Endothelial cell of umbilical vein (primary cell): ENCODE measurements around the gene MYO6. TPM values are rescaled to one million over a fixed set of nuclear protein-coding genes. Genes with fewer than 3 reads are reported as not detected.

ENCODE experiments used
- BruUV-seq: library from RNA; stranded (reverse); fragments of 400-500 nt; replicated peaks from 2 replicates; lab custom pipeline; 2021; lab: Mats Ljungman, UMichigan
- CTCF ChIA-PET: fragments of 300-600, 350-600 bp; sonication (Branson Sonifier 250); formaldehyde crosslinking; loops from one replicate; lab custom pipeline; 2021; ENCODE audit warnings: antibody characterized with exemption, inconsistent platforms; lab: Charles Lee
- POLR2A ChIA-PET: fragments of 300-600, 350-600 bp; sonication (Branson Sonifier 250); formaldehyde crosslinking; loops from one replicate; lab custom pipeline; 2021; ENCODE audit warnings: antibody characterized with exemption, inconsistent platforms; lab: Charles Lee
- DNase-seq: peaks from one replicate; pipeline ENCODE4 v3.0.0-alpha.2; 2011; ENCODE audit warnings: low read depth, low spot score
- FAIRE-seq: peaks from 2 replicates; lab custom pipeline; 2011; peaks lifted over from hg19 to GRCh38; lab: Jason Lieb, UNC
- H2AFZ ChIP-seq: 2 replicates; pipeline ENCODE4 v1.6.0; 2012; ENCODE audit warnings: low read depth, low read length, control low read depth, inconsistent platforms
- H3K27ac ChIP-seq: 2 replicates; pipeline ENCODE4 v1.5.1; 2011; ENCODE audit warnings: low read depth, mild to moderate bottlenecking, control low read depth, low read length, moderate library complexity; ENCODE audit not compliant: insufficient read depth
- H3K27me3 ChIP-seq, 2 experiments: 2 replicates each; pipeline versions ENCODE4 v1.6.0 to v1.6.1; 2011; ENCODE audit warnings: low read length in 2 of 2, mixed read lengths in 1 of 2; ENCODE audit not compliant: control insufficient read depth in 2 of 2, insufficient read depth in 2 of 2
- H3K36me3 ChIP-seq, 2 experiments: 2 replicates in 1 of 2; 3 replicates in 1 of 2; pipeline ENCODE4 v1.5.1; 2011; ENCODE audit warnings: low read length in 2 of 2, mild to moderate bottlenecking in 1 of 2, moderate library complexity in 1 of 2; ENCODE audit not compliant: control insufficient read depth in 2 of 2, insufficient read depth in 2 of 2; ENCODE audit errors: extremely low read depth in 1 of 2
- H3K4me1 ChIP-seq: 3 replicates; pipeline ENCODE4 v1.5.1; 2011; ENCODE audit warnings: mild to moderate bottlenecking, low read length; ENCODE audit not compliant: control insufficient read depth, insufficient read depth; ENCODE audit errors: extremely low read depth
- H3K4me2 ChIP-seq: 2 replicates; pipeline ENCODE4 v1.6.1; 2011; ENCODE audit warnings: low read length, control low read depth, mixed read lengths; ENCODE audit not compliant: insufficient read depth
- H3K4me3 ChIP-seq, 3 experiments: fragments of 200-600 bp in 1 of 3; sonication (generic), shearing (Covaris generic) in 1 of 3; replicated peaks in 1 of 3; 2 replicates each; pipeline ENCODE4 v1.5.1; 2011 to 2016; ENCODE audit warnings: control low read depth in 3 of 3, low read length in 3 of 3, mild to moderate bottlenecking in 2 of 3, inconsistent platforms in 1 of 3, low read depth in 1 of 3, moderate library complexity in 1 of 3; ENCODE audit not compliant: insufficient read depth in 1 of 3
- H3K79me2 ChIP-seq: 2 replicates; pipeline ENCODE4 v1.6.0; 2012; ENCODE audit warnings: low read length, inconsistent platforms; ENCODE audit not compliant: control insufficient read depth, insufficient read depth
- H3K9ac ChIP-seq: replicated peaks from 2 replicates; pipeline ENCODE3; 2011; ENCODE audit warnings: low read length, control low read depth; ENCODE audit not compliant: insufficient read depth; ENCODE audit errors: extremely low read depth
- H3K9me1 ChIP-seq: replicated peaks from 3 replicates; pipeline ENCODE4 v1.6.0; 2011; ENCODE audit warnings: mild to moderate bottlenecking, low read length; ENCODE audit not compliant: control insufficient read depth, insufficient read depth; ENCODE audit errors: extremely low read depth
- H3K9me3 ChIP-seq: replicated peaks from 2 replicates; pipeline ENCODE4 v1.5.1; 2012; ENCODE audit warnings: low read length, inconsistent platforms; ENCODE audit not compliant: control insufficient read depth, insufficient read depth
- H4K20me1 ChIP-seq: replicated peaks from 2 replicates; pipeline ENCODE3; 2011; ENCODE audit warnings: mild to moderate bottlenecking, low read length; ENCODE audit not compliant: control insufficient read depth, insufficient read depth; ENCODE audit errors: extremely low read depth
- EZH2 ChIP-seq: IDR thresholded peaks from 2 replicates; pipeline ENCODE4 v1.6.1; 2012; ENCODE audit warnings: borderline replicate concordance, low read depth, mild to moderate bottlenecking, moderate library complexity, low read length, inconsistent platforms; ENCODE audit not compliant: severe bottlenecking
- FOS ChIP-seq: IDR thresholded peaks from 2 replicates; pipeline ENCODE4 v1.6.1; 2011; ENCODE audit warnings: mild to moderate bottlenecking, low read length, moderate library complexity, borderline replicate concordance; ENCODE audit not compliant: insufficient read depth
- GATA2 ChIP-seq: IDR thresholded peaks from 2 replicates; pipeline ENCODE4 v1.7.0; 2011; ENCODE audit warnings: low read depth, mild to moderate bottlenecking, moderate library complexity, mixed read lengths, low read length; ENCODE audit not compliant: insufficient read length, insufficient read depth
- JUN ChIP-seq: IDR thresholded peaks from 2 replicates; pipeline ENCODE4 v1.6.1; 2011; ENCODE audit warnings: borderline replicate concordance, low read depth; ENCODE audit not compliant: insufficient read length, insufficient read depth
- MYC ChIP-seq: IDR thresholded peaks from one replicate; pipeline ENCODE4 v1.6.1; 2011; ENCODE audit warnings: mild to moderate bottlenecking, low read depth, low read length
- POLR2A ChIP-seq: IDR thresholded peaks from 2 replicates; pipeline ENCODE4 v1.6.1; 2012; ENCODE audit warnings: low read depth, mild to moderate bottlenecking, control low read depth, low read length
- POLR2AphosphoS5 ChIP-seq: IDR thresholded peaks from 2 replicates; pipeline ENCODE4 v1.6.1; 2012; ENCODE audit warnings: low read depth, mild to moderate bottlenecking, control low read depth, low read length, moderate library complexity; ENCODE audit not compliant: insufficient read depth
- dilution Hi-C: fragments of 300-500 bp; cut with MboI; formaldehyde crosslinking; loops from one replicate; pipeline ENCODE4 v1.15.0; 2019; ENCODE audit warnings: low sequenced_read_pairs; ENCODE audit not compliant: extremely low pct_ligation_motif_present
- intact Hi-C: fragments of 100-400 bp; cut with micrococcal nuclease; formaldehyde crosslinking; loops from one replicate; pipeline ENCODE4 v1.10.0; 2022
- polyA plus RNA-seq, 4 experiments: library from polyadenylated mRNA; depleted of rRNA in 3 of 4; stranded (reverse) in 3 of 4; unstranded in 1 of 4; fragments of >200 nt; gene quantifications; 2 replicates each; pipeline versions ENCODE4 v1.2.1 to v1.2.3, GENCODE V29; 2011 to 2012; ENCODE audit warnings: missing spikeins in 1 of 4
- total RNA-seq: library from RNA; stranded (reverse); gene quantifications from 2 replicates; pipeline ENCODE4 v1.2.3, GENCODE V29; 2021
- TF ChIP-seq, protein P1 (sequence below): IDR thresholded peaks from 2 replicates; pipeline ENCODE4 v1.6.1; 2011; ENCODE audit not compliant: insufficient read depth, insufficient read length
- TF ChIP-seq, protein P2 (sequence below), 2 donors: IDR thresholded peaks; 1 replicate in 1 of 2; 2 replicates in 1 of 2; pipeline ENCODE4 v1.5.1; 2011; ENCODE audit warnings: low read length in 2 of 2, mild to moderate bottlenecking in 2 of 2, moderate library complexity in 2 of 2, control low read depth in 1 of 2, inconsistent platforms in 1 of 2, low read depth in 1 of 2; ENCODE audit not compliant: insufficient read depth in 1 of 2; ENCODE audit errors: extremely low read depth in 1 of 2

MYO6 gene
- total and polyA plus RNA-seq, 2 donors (not counting 3 experiments of a cell fraction or from before 2014, with no cell fraction given) = 15.5 to 68.0 TPM

- no peak for TF ChIP-seq POLR2A
- TF ChIP-seq, protein P1, sequence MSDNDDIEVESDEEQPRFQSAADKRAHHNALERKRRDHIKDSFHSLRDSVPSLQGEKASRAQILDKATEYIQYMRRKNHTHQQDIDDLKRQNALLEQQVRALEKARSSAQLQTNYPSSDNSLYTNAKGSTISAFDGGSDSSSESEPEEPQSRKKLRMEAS = no peak
- no peak for TF ChIP-seq GATA2
- TF ChIP-seq MYC = no peak
- no peak for TF ChIP-seq POLR2AphosphoS5
- TF ChIP-seq FOS = no peak
- TF ChIP-seq EZH2 = no peak
- TF ChIP-seq, protein P2, sequence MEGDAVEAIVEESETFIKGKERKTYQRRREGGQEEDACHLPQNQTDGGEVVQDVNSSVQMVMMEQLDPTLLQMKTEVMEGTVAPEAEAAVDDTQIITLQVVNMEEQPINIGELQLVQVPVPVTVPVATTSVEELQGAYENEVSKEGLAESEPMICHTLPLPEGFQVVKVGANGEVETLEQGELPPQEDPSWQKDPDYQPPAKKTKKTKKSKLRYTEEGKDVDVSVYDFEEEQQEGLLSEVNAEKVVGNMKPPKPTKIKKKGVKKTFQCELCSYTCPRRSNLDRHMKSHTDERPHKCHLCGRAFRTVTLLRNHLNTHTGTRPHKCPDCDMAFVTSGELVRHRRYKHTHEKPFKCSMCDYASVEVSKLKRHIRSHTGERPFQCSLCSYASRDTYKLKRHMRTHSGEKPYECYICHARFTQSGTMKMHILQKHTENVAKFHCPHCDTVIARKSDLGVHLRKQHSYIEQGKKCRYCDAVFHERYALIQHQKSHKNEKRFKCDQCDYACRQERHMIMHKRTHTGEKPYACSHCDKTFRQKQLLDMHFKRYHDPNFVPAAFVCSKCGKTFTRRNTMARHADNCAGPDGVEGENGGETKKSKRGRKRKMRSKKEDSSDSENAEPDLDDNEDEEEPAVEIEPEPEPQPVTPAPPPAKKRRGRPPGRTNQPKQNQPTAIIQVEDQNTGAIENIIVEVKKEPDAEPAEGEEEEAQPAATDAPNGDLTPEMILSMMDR (IDR thresholded peaks at IDR 0.05; ENCODE audit: extremely low read depth in 1 of 2, insufficient read depth in 1 of 2, low read depth in 1 of 2, low read length in 2 of 2) = no peak
- TF ChIP-seq JUN = no peak
- FAIRE-seq = no peak
- ChIA-PET CTCF (interaction anchor here (0.8 kb wide), 1 partner anchor 47 kb away, joined by 3 read pairs; no protein-coding TSS in a partner anchor), POLR2A (no interaction called here)
- no peak overlapping the region for H3K9ac ChIP-seq
- intact Hi-C loops (no loop called here), dilution Hi-C loops (no loop called here)
- no peaks in the 10 kb centered on the region for H3K9me1 ChIP-seq
- no peaks in the 10 kb centered on the region for H3K79me2 ChIP-seq
- H3K4me2 ChIP-seq = no peak overlapping the region
- no peaks in the 10 kb centered on the region for H3K4me1 ChIP-seq
- no peak overlapping the region for H2AFZ ChIP-seq
- H3K4me3 ChIP-seq = no peak overlapping the region
- DNase-seq = no peak
- no peaks in the 10 kb centered on the region for H3K36me3 ChIP-seq
- no TSS peak for BruUV-seq
- peaks cover 3 to 24% of the 10 kb centered on the region in 2 experiments for H3K27me3 ChIP-seq
- no peaks in the 10 kb centered on the region for H4K20me1 ChIP-seq
- no peaks in the 10 kb centered on the region for H3K9me3 ChIP-seq
- H3K27ac ChIP-seq = no peak overlapping the region
These were observed 191.5 kb downstream of the MYO6 start for GRCh38 chr6:75940564-75940963.
